GM18508 (cell line): ENCODE data around the gene AKT1.
"Not testable (repeated sequence)": the region's sequence is repeated elsewhere in the genome, so short reads cannot be mapped to it uniquely, and the experiment has no call there.

Experiments
- ATAC-seq: cut with Tn5 transposase; IDR thresholded peaks from one replicate; pipeline ENCODE4 v1.9.1; 2021; ENCODE audit warnings: moderate number of reproducible peaks; ENCODE audit not compliant: insufficient read depth, unreplicated experiment

Gene AKT1

GRCh38 chr14:104819361-104819781 lies 23.8 kb upstream of the AKT1 start:
- no peak for ATAC-seq

DNA sequence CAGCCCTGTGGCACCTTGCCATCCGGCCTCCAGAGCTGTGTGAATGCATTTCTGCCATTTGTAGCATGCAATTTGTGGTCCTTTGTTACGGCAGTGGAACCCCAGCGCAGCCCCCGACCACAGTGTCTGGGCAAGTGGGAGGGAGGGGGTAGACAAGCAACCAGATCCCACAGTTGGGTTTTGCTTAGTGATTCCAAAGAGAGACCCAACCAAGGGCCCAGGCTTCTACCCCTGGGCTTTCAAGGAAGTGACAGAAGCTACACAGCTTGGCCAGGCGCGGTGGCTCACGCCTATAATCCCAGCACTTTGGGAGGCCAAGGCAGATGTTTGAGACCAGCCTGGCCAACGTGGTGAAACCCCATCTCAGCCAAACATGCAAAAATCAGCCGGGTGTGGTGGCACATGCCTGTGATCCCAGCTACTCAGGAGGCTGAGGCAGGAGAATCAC lies 23.2 kb upstream of the AKT1 start:
- ATAC-seq: no peak

DNA sequence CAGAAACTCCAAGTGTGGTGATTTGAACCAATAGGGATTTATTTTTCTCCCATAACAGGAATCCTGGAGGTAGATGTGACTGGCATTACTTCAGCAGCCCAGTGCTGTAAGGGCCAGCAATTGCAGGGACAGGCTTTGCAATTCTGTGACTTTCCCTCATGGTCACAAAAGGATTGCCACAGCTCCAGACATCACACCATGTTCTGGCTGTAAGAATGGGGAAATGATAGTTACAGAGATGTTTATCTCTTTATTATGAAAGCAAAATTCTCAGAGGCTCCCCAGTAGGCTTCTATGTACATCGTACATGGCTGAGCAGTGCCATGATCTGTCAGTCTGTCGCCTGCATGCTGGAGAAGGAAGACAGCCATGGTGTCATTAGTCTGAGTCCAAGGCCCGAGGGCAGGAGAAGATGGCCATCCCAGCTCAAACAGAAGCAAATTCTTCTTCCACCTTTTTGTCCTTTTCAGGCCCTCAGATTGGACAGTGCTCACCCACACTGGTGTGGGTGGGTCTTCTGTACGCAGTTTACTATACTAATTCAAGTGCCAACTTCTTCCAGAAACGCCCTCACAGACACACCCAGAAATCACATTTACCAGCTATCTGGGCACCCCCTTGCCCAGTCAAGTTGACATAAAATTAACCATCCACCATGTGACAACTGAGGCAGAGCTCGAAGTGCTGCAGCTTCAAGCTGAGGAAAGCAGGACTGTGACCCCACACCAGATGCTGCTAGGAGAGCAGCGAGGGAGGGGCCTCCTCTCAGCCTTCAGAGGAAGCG lies 22.6 kb upstream of the AKT1 start:
- no peak for ATAC-seq

DNA sequence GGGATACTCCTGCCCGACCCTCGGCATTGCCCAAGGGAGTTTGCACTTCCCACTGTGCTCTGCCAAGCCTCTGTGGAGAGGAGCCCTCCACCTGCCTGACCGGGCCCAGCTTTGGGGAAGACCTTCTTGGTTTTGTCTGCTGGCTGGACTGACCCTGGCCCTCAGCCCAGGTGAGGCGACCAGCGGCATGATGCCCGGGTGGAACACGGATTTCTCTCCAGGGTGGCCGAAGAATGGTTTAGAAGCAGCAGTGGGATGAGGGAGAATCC lies 21.0 kb upstream of the AKT1 start:
- no peak for ATAC-seq

GRCh38 chr14:104814701-104815100 lies 19.2 kb upstream of the AKT1 start:
- ATAC-seq: not testable (repeated sequence)

GRCh38 chr14:104813286-104813685 lies 17.7 kb upstream of the AKT1 start:
- no peak for ATAC-seq

GRCh38 chr14:104810316-104810715 lies 14.8 kb upstream of the AKT1 start:
- no peak for ATAC-seq

- no peak for ATAC-seq
These were observed 12.9 kb upstream of the AKT1 start for GRCh38 chr14:104808456-104808855.

DNA sequence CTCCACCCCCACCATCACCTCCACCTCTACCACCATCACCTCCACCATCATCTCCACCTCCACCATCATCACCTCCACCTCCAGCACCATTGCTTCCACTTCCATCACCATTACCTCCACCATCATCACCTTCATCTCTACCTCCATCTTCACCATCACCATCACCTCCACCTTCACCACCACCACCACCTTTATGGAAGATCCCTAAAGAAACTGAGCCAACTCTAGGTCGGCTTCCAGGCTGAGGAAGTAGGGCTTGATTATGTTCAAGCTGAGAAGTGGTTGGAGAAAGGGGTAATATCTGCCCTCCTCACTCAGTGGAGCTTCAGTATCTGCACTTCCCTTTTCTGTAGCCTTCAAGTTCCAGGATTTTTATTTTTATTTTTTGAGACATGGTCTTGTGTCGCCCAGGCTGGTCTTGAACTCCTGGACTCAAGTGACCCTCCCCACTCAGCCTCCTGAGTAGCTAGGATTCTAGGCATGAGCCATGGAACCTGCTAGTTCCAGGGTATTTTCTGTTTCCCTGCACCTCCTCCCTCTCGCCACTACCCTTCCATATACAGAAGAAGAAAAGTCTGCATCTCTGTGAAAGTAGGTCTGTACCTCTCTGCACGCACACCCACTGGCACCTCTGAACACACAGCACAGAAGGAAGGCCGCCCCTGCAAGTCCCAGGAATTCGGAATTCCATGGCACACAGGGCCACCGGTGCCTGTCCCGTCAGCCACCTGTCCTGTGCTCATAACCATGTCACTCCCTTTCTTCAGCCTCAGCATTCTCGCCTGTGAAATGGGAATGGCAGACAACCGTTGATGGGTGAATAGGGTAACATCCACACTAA lies 11.3 kb upstream of the AKT1 start:
- no peak for ATAC-seq

- no peak for ATAC-seq
These were observed 10.5 kb upstream of the AKT1 start for GRCh38 chr14:104805941-104806624.

DNA sequence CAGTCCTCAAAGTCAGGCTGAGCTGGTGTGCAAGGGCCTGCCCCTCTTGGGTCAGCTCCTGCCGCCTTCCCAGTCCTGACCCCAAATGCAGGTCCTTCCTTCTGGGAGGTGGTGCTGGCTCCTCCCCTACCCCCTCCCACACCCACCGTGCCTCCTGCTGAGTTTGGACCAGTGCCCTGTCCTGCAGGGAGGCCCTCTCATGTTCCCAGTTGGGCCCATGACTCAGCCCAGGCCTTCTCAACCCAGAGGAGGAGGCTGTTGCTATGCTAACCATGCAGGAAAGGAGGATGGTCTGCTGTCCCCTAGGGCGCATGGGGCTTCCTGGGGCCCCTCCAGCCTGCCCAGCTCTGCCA lies 9.8 kb upstream of the AKT1 start:
- no peak for ATAC-seq

GRCh38 chr14:104804481-104805325 lies 9.2 kb upstream of the AKT1 start:
- ATAC-seq: no peak

DNA sequence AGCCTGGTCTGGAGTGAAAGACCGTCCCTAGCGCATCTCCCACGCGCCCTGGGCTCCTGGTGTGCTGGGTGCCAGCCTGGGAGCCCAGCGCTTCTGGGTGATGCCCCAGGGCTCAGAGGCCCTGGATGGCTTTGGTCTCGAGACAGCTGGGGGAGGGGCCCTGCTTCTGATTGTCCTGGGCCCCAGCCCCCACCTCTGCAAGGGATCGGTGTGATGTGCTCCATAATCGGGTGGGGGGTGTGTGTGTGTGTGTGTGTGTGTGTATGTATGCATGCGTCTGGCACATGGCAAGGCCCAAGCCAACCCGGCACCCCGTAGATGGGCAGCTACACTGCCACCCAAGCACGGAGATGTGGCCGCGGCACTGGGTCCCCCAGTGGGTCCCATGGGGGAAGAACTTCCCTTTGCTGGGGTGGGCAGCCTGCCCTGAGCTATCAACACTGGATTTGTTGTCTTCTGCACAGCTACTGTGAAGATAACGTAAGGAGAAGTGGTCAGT lies 8.4 kb upstream of the AKT1 start:
- ATAC-seq: no peak

GRCh38 chr14:104803280-104803911 lies 7.8 kb upstream of the AKT1 start:
- no peak for ATAC-seq

DNA sequence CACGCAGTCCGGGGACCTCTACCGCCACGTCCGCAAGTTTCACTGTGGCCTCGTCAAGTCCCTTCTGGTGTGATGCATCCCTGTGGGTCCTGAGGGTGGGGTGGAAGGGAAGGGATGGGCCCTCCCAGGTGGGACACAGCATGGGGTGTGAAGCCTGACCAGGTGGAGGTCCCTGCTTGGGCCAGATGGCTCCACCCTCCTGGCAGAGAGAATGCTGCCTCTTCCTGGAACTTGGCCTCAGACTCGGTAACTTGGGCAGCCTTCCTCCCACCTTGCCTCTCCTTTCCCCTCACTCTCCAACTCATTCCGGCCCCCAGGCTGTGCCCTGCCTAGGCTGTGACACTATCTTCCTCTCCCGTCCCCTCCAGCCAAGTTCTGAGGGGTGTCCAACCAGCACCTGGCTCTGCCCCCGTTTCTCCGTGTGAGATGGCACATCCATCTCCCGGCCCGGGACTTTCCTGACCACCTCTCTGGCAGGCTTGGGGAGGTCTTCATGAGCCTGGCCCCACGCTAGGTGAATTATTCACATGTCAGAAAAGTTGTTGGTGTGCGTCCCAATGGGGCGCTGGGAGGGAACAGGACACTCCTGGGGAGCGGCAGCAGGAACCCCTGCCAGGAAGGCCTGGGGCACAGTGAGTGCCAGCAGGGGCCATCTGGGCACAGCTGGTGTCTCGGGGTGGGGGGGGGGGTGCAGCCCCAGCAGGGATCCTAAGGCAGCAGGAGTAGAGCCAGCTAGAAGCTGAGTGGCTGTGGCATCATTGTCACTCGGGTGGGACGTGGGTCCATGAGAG lies 7.0 kb upstream of the AKT1 start:
- ATAC-seq: no peak

GRCh38 chr14:104801520-104802393 lies 6.2 kb upstream of the AKT1 start:
- no peak for ATAC-seq

- ATAC-seq: no peak
These were observed 5.4 kb upstream of the AKT1 start, which contains the start of gene ZBTB42 for GRCh38 chr14:104800771-104801519. Gene ZBTB42 (plus strand): TSS chr14:104801101. CDS start chr14:104801198, 97 bp downstream.
